HEK293T (cell line): ENCODE results near the gene GNB3.

Source experiments
- BHLHE40 ChIP-seq: fragments of 450-650 bp; IDR thresholded peaks from 2 replicates; pipeline ENCODE4 v1.6.1; 2016; ENCODE audit warnings: mild to moderate bottlenecking, moderate library complexity, borderline replicate concordance
- SP1 ChIP-seq: fragments of 450-650 bp; IDR thresholded peaks from 2 replicates; pipeline ENCODE4 v1.6.1; 2017
- TARDBP ChIP-seq: fragments of 450-650 bp; IDR thresholded peaks from 2 replicates; pipeline ENCODE4 v1.6.1; 2016

- TF ChIP-seq BHLHE40 (no peak), TARDBP (no peak), SP1 (no peak)
Observed at GRCh38 chr12:6838854-6839253, 1.9 kb upstream of the GNB3 start.
